GM10248 (cell line): ENCODE measurements around the gene AHSA1.

Experiments
- CTCF ChIA-PET: fragments of 300-600 bp; sonication (Branson Sonifier 250); formaldehyde crosslinking; extraction: SDS; loops from one replicate; lab custom pipeline; 2021; ENCODE audit warnings: antibody characterized with exemption; lab: Yijun Ruan, JAX
- POLR2A ChIA-PET: fragments of 350-650 bp; sonication (Branson Sonifier 250); formaldehyde crosslinking; extraction: SDS; loops from one replicate; lab custom pipeline; 2020; ENCODE audit warnings: antibody characterized with exemption; lab: Yijun Ruan, JAX
- DNase-seq: peaks from one replicate; pipeline ENCODE4 v3.0.0; 2012; ENCODE audit errors: extremely low spot score
- CTCF ChIP-seq: IDR thresholded peaks from 2 replicates; pipeline ENCODE4 v1.5.1; 2012; ENCODE audit warnings: mild to moderate bottlenecking, low read depth; ENCODE audit errors: extremely low read depth, missing control alignments, control extremely low read depth

Gene AHSA1

GRCh38 chr14:77505031-77505430 is 47.1 kb downstream of the AHSA1 start:
- ChIA-PET CTCF (interaction anchor here (1.3 to 5.2 kb wide), 5 partner anchors 11 to 189 kb away, joined by 3 to 17 read pairs (median 4); partner anchors contain the start of gene AHSA1), POLR2A (no interaction called here)
- DNase-seq = no peak
- no peak for TF ChIP-seq CTCF

- no peak for TF ChIP-seq CTCF
- ChIA-PET CTCF (interaction anchor here (1.1 to 5.2 kb wide), 2 partner anchors 9 to 49 kb away, joined by 3 to 17 read pairs; partner anchors contain the start of genes AHSA1 and ISM2), POLR2A (no interaction called here)
- DNase-seq = no peak
Observed at GRCh38 chr14:77507762-77508161, 49.9 kb downstream of the AHSA1 start.

- POLR2A ChIA-PET = no interaction called here
- CTCF ChIA-PET = interaction anchor here (5.2 kb wide), 1 partner anchor 49 kb away, joined by 17 read pairs; the partner anchor contains the start of gene AHSA1
- no peak for DNase-seq
- TF ChIP-seq CTCF = no peak
Observed at GRCh38 chr14:77508249-77508648, 50.4 kb downstream of the AHSA1 start.

GRCh38 chr14:77508876-77509275 is 51.0 kb downstream of the AHSA1 start:
- ChIA-PET CTCF (interaction anchor here (0.6 to 5.2 kb wide), 2 partner anchors 21 to 50 kb away, joined by 3 to 17 read pairs; partner anchors contain the start of gene AHSA1), POLR2A (no interaction called here)
- TF ChIP-seq CTCF = no peak
- no peak for DNase-seq

- ChIA-PET POLR2A (no interaction called here), CTCF (interaction anchor here (5.2 kb wide), 1 partner anchor 50 kb away, joined by 17 read pairs; the partner anchor contains the start of gene AHSA1)
- no peak for TF ChIP-seq CTCF
- no peak for DNase-seq
Observed at GRCh38 chr14:77509366-77509765, 51.5 kb downstream of the AHSA1 start.

- TF ChIP-seq CTCF = no peak
- CTCF ChIA-PET = no interaction called here
- POLR2A ChIA-PET = interaction anchor here (0.6 kb wide), 1 partner anchor 12 kb away, joined by 4 read pairs; no protein-coding TSS in a partner anchor
- DNase-seq = no peak
Observed at GRCh38 chr14:77511486-77512162, 53.7 kb downstream of the AHSA1 start.
